SK-N-SH treated with all-trans-retinoic acid at 6 μM for 48 hours (cell line): ENCODE measurements around the gene PRCC.

Experiments
- ATAC-seq: fragments of 200-7000 bp; cut with Tn5 transposase; 3 replicates; pipeline ENCODE4 v1.9.1; 2020; ENCODE audit warnings: mild to moderate bottlenecking, moderate library complexity
- ARNTL ChIP-seq: fragments of 450-650 bp; formaldehyde crosslinking; IDR thresholded peaks from 2 replicates; pipeline ENCODE4 v1.5.0; 2020; ENCODE audit warnings: low read depth, mild to moderate bottlenecking, moderate library complexity, borderline replicate concordance
- BACH2 ChIP-seq: fragments of 250-450 bp; sonication (Bioruptor Pico); IDR thresholded peaks from 2 replicates; pipeline ENCODE4 v1.9.0; 2021; ENCODE audit warnings: mild to moderate bottlenecking, borderline replicate concordance
- CSDC2 ChIP-seq: fragments of 250-450 bp; sonication (Bioruptor Pico); IDR thresholded peaks from 2 replicates; pipeline ENCODE4 v1.5.0; 2020; ENCODE audit warnings: mild to moderate bottlenecking, moderate library complexity
- OSR1 ChIP-seq: fragments of 250-450 bp; sonication (Bioruptor Pico); IDR thresholded peaks from 2 replicates; pipeline ENCODE4 v1.8.0; 2022; ENCODE audit warnings: moderate library complexity, mild to moderate bottlenecking, inconsistent platforms
- PPARA ChIP-seq: fragments of 250-450 bp; sonication (Bioruptor Pico); IDR thresholded peaks from 2 replicates; pipeline ENCODE4 v1.5.0; 2020; ENCODE audit warnings: mild to moderate bottlenecking, borderline replicate concordance
- RARB ChIP-seq: fragments of 250-450 bp; sonication (Bioruptor Pico); IDR thresholded peaks from 2 replicates; pipeline ENCODE4 v1.8.0; 2021; ENCODE audit warnings: mild to moderate bottlenecking, moderate library complexity
- SNAI2 ChIP-seq: fragments of 250-450 bp; sonication (Bioruptor Pico); IDR thresholded peaks from 2 replicates; pipeline ENCODE4 v1.5.0; 2020; ENCODE audit warnings: mild to moderate bottlenecking, moderate library complexity
- TCF4 ChIP-seq: fragments of 250-450 bp; sonication (Bioruptor Pico); IDR thresholded peaks from 2 replicates; pipeline ENCODE4 v1.8.0; 2021; ENCODE audit warnings: mild to moderate bottlenecking, moderate library complexity, borderline replicate concordance
- TOX ChIP-seq: fragments of 250-450 bp; sonication (Bioruptor Pico); IDR thresholded peaks from 2 replicates; pipeline ENCODE4 v1.8.0; 2021; ENCODE audit warnings: mild to moderate bottlenecking, moderate library complexity, borderline replicate concordance
- ZC3H10 ChIP-seq: fragments of 250-450 bp; sonication (Bioruptor Pico); IDR thresholded peaks from 2 replicates; pipeline ENCODE4 v1.5.1; 2021; ENCODE audit warnings: mild to moderate bottlenecking, moderate library complexity
- ZFP3 ChIP-seq: fragments of 250-450 bp; sonication (Bioruptor Pico); IDR thresholded peaks from 2 replicates; pipeline ENCODE4 v1.5.0; 2020; ENCODE audit warnings: mild to moderate bottlenecking, moderate library complexity
- ZNF565 ChIP-seq: fragments of 450-650 bp; formaldehyde crosslinking; conservative IDR thresholded peaks from 2 replicates; pipeline ENCODE4 v1.5.0; 2020; ENCODE audit warnings: low read depth, mild to moderate bottlenecking, moderate library complexity
- ZNF8 ChIP-seq: fragments of 450-650 bp; formaldehyde crosslinking; IDR thresholded peaks from 2 replicates; pipeline ENCODE4 v1.5.0; 2020; ENCODE audit warnings: mild to moderate bottlenecking, moderate library complexity
- TF ChIP-seq, protein P1 (sequence below): fragments of 250-450 bp; sonication (Bioruptor Pico); IDR thresholded peaks from 2 replicates; pipeline ENCODE4 v1.8.0; 2021; ENCODE audit warnings: low read depth, mild to moderate bottlenecking, moderate library complexity, borderline replicate concordance
- TF ChIP-seq, protein P2 (sequence below): fragments of 250-450 bp; sonication (Bioruptor Pico); IDR thresholded peaks from 2 replicates; pipeline ENCODE4 v1.5.0; 2020; ENCODE audit warnings: mild to moderate bottlenecking, moderate library complexity
- TF ChIP-seq, protein P3 (sequence below): fragments of 250-450 bp; sonication (Bioruptor Pico); IDR thresholded peaks from 2 replicates; pipeline ENCODE4 v1.5.1; 2020; ENCODE audit warnings: low read depth, mild to moderate bottlenecking, moderate library complexity
- TF ChIP-seq, protein P4 (sequence below): fragments of 250-450 bp; sonication (Bioruptor Pico); IDR thresholded peaks from 2 replicates; pipeline ENCODE4 v1.5.1; 2021; ENCODE audit warnings: mild to moderate bottlenecking, moderate library complexity

PRCC gene

DNA sequence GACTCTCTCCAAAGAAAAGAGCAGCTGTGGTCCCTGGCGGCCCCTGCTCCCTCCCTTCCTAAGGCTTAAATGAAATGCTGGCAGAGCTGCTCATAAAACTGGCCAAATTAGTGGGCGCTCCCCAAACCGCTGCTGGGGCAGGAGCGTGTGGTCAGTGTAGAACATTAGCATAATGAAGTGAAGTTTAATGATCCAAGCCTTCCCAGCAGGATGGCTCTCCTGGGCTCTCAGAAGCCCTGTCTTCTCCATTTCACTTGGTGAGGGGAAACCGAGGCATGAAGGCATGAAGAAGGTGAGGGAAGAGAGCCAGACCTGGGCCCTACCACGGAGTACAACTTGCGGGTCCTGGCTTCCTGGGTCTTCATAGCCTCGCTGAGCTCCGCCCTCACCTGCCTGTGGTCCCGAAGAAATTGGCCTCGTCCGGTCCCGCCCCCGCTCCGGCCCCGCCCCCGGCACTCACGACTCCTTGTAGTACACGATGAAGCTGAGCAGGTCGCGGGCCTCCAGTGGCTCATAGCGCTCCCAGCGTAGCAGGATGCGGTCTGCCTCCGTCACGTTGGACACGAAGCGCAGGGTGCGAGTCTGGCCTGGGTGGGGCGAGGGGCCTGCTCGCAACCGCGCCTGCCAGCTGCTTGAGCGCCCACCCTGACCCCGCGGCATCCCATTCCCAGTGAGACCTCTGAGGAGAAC, 81.3 kb downstream of the PRCC start:
- no peak for ATAC-seq
- TF ChIP-seq, protein P1, sequence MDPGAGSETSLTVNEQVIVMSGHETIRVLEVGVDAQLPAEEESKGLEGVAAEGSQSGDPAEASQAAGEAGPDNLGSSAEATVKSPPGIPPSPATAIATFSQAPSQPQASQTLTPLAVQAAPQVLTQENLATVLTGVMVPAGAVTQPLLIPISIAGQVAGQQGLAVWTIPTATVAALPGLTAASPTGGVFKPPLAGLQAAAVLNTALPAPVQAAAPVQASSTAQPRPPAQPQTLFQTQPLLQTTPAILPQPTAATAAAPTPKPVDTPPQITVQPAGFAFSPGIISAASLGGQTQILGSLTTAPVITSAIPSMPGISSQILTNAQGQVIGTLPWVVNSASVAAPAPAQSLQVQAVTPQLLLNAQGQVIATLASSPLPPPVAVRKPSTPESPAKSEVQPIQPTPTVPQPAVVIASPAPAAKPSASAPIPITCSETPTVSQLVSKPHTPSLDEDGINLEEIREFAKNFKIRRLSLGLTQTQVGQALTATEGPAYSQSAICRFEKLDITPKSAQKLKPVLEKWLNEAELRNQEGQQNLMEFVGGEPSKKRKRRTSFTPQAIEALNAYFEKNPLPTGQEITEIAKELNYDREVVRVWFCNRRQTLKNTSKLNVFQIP (CRISPR knock-in tag), result no peak
- no peak for TF ChIP-seq OSR1 (CRISPR knock-in tag)
- TF ChIP-seq CSDC2 (CRISPR knock-in tag), result no peak
- no peak for TF ChIP-seq RARB
- TF ChIP-seq SNAI2 (CRISPR knock-in tag), result no peak
- TF ChIP-seq, protein P2, sequence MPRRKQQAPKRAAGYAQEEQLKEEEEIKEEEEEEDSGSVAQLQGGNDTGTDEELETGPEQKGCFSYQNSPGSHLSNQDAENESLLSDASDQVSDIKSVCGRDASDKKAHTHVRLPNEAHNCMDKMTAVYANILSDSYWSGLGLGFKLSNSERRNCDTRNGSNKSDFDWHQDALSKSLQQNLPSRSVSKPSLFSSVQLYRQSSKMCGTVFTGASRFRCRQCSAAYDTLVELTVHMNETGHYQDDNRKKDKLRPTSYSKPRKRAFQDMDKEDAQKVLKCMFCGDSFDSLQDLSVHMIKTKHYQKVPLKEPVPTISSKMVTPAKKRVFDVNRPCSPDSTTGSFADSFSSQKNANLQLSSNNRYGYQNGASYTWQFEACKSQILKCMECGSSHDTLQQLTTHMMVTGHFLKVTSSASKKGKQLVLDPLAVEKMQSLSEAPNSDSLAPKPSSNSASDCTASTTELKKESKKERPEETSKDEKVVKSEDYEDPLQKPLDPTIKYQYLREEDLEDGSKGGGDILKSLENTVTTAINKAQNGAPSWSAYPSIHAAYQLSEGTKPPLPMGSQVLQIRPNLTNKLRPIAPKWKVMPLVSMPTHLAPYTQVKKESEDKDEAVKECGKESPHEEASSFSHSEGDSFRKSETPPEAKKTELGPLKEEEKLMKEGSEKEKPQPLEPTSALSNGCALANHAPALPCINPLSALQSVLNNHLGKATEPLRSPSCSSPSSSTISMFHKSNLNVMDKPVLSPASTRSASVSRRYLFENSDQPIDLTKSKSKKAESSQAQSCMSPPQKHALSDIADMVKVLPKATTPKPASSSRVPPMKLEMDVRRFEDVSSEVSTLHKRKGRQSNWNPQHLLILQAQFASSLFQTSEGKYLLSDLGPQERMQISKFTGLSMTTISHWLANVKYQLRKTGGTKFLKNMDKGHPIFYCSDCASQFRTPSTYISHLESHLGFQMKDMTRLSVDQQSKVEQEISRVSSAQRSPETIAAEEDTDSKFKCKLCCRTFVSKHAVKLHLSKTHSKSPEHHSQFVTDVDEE (CRISPR knock-in tag), result no peak
- TF ChIP-seq, all 23 proteins: peak for 0

DNA sequence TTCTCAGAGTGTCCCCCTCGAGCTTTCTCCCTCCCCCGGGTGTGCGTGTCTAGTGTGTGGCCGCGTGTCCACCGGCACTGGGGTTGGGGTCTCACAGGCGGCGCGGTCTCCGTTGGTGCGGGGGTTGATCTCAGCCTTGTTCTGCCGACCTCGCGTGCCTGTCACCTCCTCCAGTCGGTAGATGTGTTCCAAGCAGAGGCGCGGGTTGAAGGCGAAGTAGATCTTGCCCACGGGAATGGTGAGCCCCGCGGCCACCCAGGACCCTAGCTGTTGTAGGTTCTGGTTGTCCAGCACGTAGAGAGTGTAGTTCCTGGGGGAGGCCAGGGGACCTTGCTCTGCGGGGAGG, 81.8 kb downstream of the PRCC start:
- no peak for ATAC-seq
- TF ChIP-seq CSDC2 (CRISPR knock-in tag), result no peak
- TF ChIP-seq OSR1 (CRISPR knock-in tag), result no peak
- no peak for TF ChIP-seq ZNF8 (CRISPR knock-in tag)
- TF ChIP-seq ZFP3, result no peak
- no peak for TF ChIP-seq PPARA (CRISPR knock-in tag)
- TF ChIP-seq TOX, result no peak
- TF ChIP-seq TCF4 (CRISPR knock-in tag), result no peak
- no peak for TF ChIP-seq ZC3H10 (CRISPR knock-in tag)
- TF ChIP-seq, protein P2 (CRISPR knock-in tag), result no peak
- no peak for TF ChIP-seq ARNTL (CRISPR knock-in tag)
- TF ChIP-seq, protein P3, sequence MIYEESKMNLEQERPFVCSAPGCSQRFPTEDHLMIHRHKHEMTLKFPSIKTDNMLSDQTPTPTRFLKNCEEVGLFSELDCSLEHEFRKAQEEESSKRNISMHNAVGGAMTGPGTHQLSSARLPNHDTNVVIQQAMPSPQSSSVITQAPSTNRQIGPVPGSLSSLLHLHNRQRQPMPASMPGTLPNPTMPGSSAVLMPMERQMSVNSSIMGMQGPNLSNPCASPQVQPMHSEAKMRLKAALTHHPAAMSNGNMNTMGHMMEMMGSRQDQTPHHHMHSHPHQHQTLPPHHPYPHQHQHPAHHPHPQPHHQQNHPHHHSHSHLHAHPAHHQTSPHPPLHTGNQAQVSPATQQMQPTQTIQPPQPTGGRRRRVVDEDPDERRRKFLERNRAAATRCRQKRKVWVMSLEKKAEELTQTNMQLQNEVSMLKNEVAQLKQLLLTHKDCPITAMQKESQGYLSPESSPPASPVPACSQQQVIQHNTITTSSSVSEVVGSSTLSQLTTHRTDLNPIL (CRISPR knock-in tag), result no peak
- TF ChIP-seq ZNF565 (CRISPR knock-in tag), result no peak
- TF ChIP-seq BACH2 (CRISPR knock-in tag), result no peak
- TF ChIP-seq, protein P4, sequence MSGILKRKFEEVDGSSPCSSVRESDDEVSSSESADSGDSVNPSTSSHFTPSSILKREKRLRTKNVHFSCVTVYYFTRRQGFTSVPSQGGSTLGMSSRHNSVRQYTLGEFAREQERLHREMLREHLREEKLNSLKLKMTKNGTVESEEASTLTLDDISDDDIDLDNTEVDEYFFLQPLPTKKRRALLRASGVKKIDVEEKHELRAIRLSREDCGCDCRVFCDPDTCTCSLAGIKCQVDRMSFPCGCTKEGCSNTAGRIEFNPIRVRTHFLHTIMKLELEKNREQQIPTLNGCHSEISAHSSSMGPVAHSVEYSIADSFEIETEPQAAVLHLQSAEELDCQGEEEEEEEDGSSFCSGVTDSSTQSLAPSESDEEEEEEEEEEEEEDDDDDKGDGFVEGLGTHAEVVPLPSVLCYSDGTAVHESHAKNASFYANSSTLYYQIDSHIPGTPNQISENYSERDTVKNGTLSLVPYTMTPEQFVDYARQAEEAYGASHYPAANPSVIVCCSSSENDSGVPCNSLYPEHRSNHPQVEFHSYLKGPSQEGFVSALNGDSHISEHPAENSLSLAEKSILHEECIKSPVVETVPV, result no peak
